ENCODE measurements around the gene LRCH3.

GRCh38 chr3:197912741-197913476 is 121.9 kb downstream of the LRCH3 start:
- TF ChIP-seq EZH2 (IDR thresholded peaks at IDR 0.05; ENCODE audit: low read length, unreplicated experiment) (no peak), CTCF (conservative IDR thresholded peaks at IDR 0.05; ENCODE audit: low read depth, low read length) (no peak)

All from PC-3 (cell line).